IPS DF 4.7 (cell line): ENCODE data around the gene TMEM235.

ENCODE experiments used
- DNase-seq: peaks from one replicate; pipeline ENCODE4 v3.0.0-alpha.2; 2013; ENCODE audit warnings: low spot score; ENCODE audit errors: extremely low read depth

Gene TMEM235

GRCh38 chr17:78272181-78272913, 40.9 kb downstream of the TMEM235 start:
- DNase-seq: no peak

- DNase-seq: no peak
These were observed 41.5 kb downstream of the TMEM235 start for GRCh38 chr17:78272914-78273258.

- no peak for DNase-seq
These were observed 42.4 kb downstream of the TMEM235 start for GRCh38 chr17:78273813-78274212.

GRCh38 chr17:78275355-78275754, 43.9 kb downstream of the TMEM235 start:
- no peak for DNase-seq

- no peak for DNase-seq
These were observed 44.9 kb downstream of the TMEM235 start for GRCh38 chr17:78276098-78276887.

GRCh38 chr17:78278139-78278741, 46.8 kb downstream of the TMEM235 start:
- DNase-seq: no peak

- DNase-seq: no peak
These were observed 48.0 kb downstream of the TMEM235 start for GRCh38 chr17:78279360-78279990.

- no peak for DNase-seq
These were observed 49.9 kb downstream of the TMEM235 start for GRCh38 chr17:78281249-78281845.

- DNase-seq: no peak
These were observed 52.7 kb downstream of the TMEM235 start for GRCh38 chr17:78284146-78284545.

- DNase-seq: no peak
These were observed 57.6 kb downstream of the TMEM235 start for GRCh38 chr17:78289004-78289403.

GRCh38 chr17:78289802-78290363, 58.5 kb downstream of the TMEM235 start:
- DNase-seq: peak; percentile 74
